WI38 (cell line): Measurements from ENCODE around the gene CCDC40.

Source experiments
- H3K4me3 ChIP-seq: 2 replicates; pipeline ENCODE4 v1.5.1; 2011; ENCODE audit warnings: low read depth, mild to moderate bottlenecking, control low read depth, low read length
- TF ChIP-seq, protein P1 (sequence below): IDR thresholded peaks from 2 replicates; pipeline ENCODE4 v1.5.1; 2012; ENCODE audit warnings: low read depth, mild to moderate bottlenecking, control low read depth, low read length

The CCDC40 gene, protein sequence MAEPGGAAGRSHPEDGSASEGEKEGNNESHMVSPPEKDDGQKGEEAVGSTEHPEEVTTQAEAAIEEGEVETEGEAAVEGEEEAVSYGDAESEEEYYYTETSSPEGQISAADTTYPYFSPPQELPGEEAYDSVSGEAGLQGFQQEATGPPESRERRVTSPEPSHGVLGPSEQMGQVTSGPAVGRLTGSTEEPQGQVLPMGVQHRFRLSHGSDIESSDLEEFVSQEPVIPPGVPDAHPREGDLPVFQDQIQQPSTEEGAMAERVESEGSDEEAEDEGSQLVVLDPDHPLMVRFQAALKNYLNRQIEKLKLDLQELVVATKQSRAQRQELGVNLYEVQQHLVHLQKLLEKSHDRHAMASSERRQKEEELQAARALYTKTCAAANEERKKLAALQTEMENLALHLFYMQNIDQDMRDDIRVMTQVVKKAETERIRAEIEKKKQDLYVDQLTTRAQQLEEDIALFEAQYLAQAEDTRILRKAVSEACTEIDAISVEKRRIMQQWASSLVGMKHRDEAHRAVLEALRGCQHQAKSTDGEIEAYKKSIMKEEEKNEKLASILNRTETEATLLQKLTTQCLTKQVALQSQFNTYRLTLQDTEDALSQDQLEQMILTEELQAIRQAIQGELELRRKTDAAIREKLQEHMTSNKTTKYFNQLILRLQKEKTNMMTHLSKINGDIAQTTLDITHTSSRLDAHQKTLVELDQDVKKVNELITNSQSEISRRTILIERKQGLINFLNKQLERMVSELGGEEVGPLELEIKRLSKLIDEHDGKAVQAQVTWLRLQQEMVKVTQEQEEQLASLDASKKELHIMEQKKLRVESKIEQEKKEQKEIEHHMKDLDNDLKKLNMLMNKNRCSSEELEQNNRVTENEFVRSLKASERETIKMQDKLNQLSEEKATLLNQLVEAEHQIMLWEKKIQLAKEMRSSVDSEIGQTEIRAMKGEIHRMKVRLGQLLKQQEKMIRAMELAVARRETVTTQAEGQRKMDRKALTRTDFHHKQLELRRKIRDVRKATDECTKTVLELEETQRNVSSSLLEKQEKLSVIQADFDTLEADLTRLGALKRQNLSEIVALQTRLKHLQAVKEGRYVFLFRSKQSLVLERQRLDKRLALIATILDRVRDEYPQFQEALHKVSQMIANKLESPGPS

GRCh38 chr17:80035937-80036714 lies at the start of gene CCDC40:
Gene CCDC40 (plus strand): TSS chr17:80036642. CDS start chr17:80036663, 21 bp downstream.
- TF ChIP-seq, protein P1, sequence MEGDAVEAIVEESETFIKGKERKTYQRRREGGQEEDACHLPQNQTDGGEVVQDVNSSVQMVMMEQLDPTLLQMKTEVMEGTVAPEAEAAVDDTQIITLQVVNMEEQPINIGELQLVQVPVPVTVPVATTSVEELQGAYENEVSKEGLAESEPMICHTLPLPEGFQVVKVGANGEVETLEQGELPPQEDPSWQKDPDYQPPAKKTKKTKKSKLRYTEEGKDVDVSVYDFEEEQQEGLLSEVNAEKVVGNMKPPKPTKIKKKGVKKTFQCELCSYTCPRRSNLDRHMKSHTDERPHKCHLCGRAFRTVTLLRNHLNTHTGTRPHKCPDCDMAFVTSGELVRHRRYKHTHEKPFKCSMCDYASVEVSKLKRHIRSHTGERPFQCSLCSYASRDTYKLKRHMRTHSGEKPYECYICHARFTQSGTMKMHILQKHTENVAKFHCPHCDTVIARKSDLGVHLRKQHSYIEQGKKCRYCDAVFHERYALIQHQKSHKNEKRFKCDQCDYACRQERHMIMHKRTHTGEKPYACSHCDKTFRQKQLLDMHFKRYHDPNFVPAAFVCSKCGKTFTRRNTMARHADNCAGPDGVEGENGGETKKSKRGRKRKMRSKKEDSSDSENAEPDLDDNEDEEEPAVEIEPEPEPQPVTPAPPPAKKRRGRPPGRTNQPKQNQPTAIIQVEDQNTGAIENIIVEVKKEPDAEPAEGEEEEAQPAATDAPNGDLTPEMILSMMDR, result no peak
- peak within 1 kb of the TSS; percentile 79 for H3K4me3 ChIP-seq

GRCh38 chr17:79987187-79987934 lies 49.1 kb upstream of the CCDC40 start:
- H3K4me3 ChIP-seq, result no peak overlapping the region; the same call in 1 of the 2 replicates
- TF ChIP-seq, protein P1, result no peak

DNA sequence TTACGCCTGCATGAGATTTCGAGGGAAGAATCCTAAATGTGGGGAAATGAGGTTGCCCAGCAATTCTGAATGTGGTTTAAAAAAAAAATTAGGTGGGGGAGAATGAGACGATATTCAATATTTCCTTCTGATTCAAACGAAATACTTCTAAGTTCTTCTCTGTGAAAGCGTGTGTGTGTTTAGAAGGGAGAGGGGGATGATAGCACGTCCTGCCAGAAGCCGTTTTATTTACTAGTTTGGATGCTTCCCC lies 48.6 kb upstream of the CCDC40 start:
- peak overlapping the region; percentile 40 for H3K4me3 ChIP-seq

DNA sequence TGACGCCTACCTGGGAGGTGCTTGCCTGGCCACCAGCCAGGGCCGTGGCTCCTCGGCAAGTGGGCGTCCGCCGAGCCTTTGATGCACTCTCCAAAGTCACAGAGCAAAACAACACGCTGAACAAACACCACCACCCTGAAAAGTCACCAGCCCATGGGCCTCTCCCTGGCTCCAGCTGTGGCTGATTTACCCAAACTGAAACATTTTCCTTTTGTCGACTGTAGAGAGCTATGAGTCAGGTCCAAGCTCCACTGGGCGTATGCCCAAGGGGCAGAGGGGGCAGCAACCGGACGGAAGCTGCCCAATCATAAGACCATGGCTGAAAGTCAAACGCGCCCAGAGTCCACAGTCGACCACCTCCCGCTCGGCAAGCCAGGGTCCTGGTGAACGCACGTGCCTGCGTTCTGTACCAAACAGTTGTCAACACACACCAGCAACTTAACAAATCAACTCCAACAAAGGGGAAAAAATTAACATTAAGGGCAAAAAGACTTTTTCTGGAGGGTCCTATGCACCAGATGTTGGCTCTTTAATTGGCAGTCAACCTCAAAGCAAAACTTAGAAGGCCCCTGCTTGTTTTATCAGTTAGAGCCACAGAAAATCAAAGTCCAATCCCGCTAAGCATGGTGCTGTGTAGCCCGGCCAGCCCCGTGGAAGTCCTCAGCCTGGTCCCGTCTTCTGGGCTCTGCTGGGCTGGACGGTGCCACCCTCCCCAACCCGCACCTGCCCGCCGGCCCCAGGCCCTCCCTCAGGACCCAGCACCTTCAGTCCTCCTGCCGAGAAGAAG lies 48.1 kb upstream of the CCDC40 start:
- peak overlapping the region; percentile 40 for H3K4me3 ChIP-seq
- TF ChIP-seq, protein P1, result no peak

More for the DNA sequence above, 48.6 kb upstream of the CCDC40 start:
- TF ChIP-seq, protein P1, result no peak

DNA sequence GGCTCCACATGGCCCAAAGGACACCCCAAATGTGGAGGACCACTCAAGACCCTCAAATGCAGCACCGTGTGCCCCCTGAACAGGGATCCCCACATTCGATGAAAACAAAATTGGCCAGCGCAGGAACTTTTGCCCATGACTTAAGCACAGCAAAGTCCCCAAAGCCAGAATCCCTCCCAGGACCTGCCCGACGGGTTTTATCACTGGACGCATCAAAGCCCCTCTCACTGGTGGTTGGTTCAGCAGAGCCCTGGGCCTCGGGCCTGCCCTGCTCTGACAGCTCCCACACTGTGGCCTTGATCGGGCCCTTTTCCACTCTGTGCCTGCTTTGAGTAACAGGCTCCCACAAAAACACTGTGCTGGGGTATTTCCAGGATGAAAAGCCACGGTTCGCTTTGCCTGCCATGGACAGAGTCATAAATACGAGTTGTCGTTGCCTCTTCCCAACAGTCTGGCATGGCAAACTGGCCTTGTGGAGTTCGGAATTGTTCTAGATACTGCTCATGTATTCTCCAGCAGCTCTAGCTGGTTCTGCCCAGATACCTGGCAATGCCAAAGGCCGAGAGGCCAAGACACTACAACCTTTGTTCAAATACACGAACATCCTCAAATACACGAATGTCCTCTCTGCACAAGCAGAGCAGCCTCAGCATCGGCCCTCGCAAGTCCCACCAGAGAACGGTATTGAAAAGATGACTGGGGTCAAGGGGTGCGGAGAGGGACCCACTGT lies 47.2 kb upstream of the CCDC40 start:
- no peak overlapping the region for H3K4me3 ChIP-seq
- TF ChIP-seq, protein P1, result no peak
